Measurements from ENCODE around the gene CEP72.

DNA sequence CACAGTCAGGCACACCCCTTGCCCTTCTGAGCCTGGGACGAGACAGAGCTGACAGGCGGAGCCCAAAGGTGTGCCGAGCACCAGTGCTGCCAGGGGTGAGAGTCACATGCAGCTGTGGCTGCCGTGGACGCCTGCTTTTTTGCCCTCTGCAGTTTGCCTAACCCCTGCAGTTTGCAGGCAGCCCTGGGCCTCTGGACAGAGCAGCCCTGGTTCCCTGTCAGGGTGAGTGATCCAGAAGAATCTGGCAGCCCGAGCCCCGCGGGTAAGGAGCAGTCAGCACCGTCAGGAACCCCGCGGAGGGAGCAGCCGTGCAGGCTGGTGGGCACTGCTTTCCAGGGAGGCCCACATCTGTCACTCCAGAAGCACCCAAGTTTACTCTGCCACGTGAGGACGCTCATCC, 30.3 kb downstream of the CEP72 start:
- TF ChIP-seq TAF1 (conservative IDR thresholded peaks at IDR 0.05) (no peak), RAD21 (IDR thresholded peaks at IDR 0.05) (no peak)
- TF ChIP-seq, protein P1, sequence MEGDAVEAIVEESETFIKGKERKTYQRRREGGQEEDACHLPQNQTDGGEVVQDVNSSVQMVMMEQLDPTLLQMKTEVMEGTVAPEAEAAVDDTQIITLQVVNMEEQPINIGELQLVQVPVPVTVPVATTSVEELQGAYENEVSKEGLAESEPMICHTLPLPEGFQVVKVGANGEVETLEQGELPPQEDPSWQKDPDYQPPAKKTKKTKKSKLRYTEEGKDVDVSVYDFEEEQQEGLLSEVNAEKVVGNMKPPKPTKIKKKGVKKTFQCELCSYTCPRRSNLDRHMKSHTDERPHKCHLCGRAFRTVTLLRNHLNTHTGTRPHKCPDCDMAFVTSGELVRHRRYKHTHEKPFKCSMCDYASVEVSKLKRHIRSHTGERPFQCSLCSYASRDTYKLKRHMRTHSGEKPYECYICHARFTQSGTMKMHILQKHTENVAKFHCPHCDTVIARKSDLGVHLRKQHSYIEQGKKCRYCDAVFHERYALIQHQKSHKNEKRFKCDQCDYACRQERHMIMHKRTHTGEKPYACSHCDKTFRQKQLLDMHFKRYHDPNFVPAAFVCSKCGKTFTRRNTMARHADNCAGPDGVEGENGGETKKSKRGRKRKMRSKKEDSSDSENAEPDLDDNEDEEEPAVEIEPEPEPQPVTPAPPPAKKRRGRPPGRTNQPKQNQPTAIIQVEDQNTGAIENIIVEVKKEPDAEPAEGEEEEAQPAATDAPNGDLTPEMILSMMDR (IDR thresholded peaks at IDR 0.05; ENCODE audit: low read depth, low read length, missing input control): no peak
- TF ChIP-seq, protein P2, sequence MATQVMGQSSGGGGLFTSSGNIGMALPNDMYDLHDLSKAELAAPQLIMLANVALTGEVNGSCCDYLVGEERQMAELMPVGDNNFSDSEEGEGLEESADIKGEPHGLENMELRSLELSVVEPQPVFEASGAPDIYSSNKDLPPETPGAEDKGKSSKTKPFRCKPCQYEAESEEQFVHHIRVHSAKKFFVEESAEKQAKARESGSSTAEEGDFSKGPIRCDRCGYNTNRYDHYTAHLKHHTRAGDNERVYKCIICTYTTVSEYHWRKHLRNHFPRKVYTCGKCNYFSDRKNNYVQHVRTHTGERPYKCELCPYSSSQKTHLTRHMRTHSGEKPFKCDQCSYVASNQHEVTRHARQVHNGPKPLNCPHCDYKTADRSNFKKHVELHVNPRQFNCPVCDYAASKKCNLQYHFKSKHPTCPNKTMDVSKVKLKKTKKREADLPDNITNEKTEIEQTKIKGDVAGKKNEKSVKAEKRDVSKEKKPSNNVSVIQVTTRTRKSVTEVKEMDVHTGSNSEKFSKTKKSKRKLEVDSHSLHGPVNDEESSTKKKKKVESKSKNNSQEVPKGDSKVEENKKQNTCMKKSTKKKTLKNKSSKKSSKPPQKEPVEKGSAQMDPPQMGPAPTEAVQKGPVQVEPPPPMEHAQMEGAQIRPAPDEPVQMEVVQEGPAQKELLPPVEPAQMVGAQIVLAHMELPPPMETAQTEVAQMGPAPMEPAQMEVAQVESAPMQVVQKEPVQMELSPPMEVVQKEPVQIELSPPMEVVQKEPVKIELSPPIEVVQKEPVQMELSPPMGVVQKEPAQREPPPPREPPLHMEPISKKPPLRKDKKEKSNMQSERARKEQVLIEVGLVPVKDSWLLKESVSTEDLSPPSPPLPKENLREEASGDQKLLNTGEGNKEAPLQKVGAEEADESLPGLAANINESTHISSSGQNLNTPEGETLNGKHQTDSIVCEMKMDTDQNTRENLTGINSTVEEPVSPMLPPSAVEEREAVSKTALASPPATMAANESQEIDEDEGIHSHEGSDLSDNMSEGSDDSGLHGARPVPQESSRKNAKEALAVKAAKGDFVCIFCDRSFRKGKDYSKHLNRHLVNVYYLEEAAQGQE (IDR thresholded peaks at IDR 0.05): no peak
